GM12872 (cell line): ENCODE measurements around the gene BTG4.

ENCODE experiments used
- CTCF ChIP-seq: IDR thresholded peaks from 3 replicates; pipeline ENCODE4 v1.5.1; 2011; ENCODE audit warnings: low read depth, mild to moderate bottlenecking, low read length, moderate library complexity; ENCODE audit not compliant: insufficient read depth

The BTG4 gene

GRCh38 chr11:111454561-111455192 is 57.5 kb downstream of the BTG4 start:
- peak; percentile 64 for TF ChIP-seq CTCF

- no peak for TF ChIP-seq CTCF
Measured at GRCh38 chr11:111452817-111453552, 59.2 kb downstream of the BTG4 start.

- no peak for TF ChIP-seq CTCF
Measured at GRCh38 chr11:111452146-111452545, 60.0 kb downstream of the BTG4 start.

- no peak for TF ChIP-seq CTCF
Measured at GRCh38 chr11:111450480-111451320, 61.5 kb downstream of the BTG4 start.

GRCh38 chr11:111449696-111450479 is 62.3 kb downstream of the BTG4 start:
- no peak for TF ChIP-seq CTCF

- TF ChIP-seq CTCF, result no peak
Measured at GRCh38 chr11:111448831-111449557, 63.2 kb downstream of the BTG4 start.
